NCI-H446 (cell line): ENCODE results near the gene NOTCH1.

Experiments
- DNase-seq, 2 experiments: peaks; one replicate each; lab custom pipeline; 2025; lab: John Stamatoyannopoulos, UW

The NOTCH1 gene

DNA sequence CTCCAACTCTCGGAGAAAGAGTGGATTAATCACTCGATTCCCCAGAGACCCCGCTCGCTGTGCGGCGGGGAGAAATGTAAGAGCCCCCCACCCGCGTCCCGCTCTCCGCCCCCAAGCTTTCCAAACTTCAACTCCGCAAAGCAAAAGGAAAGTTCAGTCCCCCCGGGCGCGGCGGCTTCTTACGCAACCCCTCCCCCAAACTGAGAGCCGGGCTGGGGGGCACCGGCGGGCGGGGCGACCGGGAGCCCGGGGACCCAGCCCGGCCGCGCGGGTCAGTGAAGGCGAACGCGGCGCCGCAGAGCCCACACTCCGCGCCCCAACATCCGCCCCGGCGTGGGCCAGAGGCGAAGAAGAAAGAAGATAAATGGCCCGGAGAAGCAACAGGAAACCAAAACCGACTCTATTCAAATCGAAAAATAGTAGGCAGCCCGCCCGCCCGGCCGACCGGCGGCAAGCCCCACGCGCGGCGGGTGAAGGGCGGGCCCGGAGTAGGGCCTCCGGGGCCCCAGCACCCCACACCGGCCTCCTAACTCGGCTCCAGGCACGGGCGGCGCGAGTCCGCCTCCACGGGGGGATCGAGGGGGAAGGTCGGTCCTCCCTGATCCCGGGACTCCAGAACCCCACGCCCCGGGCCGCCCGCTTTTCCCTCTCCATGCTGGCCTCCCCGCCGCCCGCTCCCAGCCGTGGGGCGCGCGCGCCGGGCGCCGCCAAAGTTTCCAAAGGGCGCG is 720 bp downstream of the NOTCH1 start:
- DNase-seq = no peak

DNA sequence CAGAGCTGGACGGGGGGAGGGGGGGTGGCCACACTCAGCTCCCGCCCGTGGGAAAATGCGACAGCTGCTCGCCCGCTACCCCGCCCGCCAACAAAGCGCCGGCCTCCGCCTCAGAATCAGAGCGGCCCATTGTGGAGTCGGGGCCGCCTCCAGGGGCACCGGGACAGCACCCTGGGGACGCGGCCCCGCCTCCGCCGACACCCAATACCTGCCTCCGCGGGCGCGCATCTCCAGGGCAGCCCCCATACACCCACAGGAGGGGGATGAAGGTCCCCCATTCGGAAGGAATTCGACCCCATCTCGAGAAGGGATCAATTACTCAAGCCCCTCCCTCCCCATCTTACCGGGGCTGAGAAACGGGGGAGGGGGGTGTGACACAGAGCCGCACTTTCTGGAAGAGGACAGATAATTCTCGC is 1.3 kb downstream of the NOTCH1 start:
- no peak for DNase-seq

DNA sequence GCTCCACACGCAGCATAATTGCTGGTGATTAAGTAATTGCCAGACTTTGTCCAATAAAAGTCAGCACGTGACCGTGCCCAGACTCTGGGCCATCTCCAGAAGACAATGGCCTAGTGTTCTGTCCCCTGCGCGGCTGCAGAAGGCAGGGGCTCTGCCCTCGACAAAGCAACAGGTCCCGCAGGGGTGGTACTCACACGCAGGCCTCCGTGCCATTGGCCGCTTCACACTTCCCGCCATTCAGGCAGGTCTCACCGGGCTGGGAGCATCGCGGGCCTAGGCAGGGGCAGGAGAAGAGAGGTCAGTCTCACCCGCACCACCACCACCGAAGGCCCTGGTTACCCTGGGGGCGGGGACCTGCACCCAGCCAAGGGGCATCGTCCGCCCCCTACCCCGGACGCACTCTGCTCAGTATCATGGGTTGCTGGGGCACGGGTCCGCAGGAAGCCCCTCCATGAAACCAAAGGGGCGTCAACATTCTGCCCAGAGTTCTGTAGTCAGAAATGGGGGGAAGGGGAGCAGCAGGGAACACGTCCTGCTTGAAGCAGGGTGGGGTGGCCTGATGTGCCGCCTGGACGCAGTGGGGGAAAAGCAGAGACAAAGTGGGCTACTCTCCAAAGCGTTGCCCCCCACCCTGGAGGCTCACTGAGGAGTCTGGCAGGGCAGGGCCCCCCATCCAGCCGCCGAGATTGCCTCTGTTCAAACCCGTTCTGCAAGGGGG is 1.9 kb downstream of the NOTCH1 start:
- DNase-seq = no peak

DNA sequence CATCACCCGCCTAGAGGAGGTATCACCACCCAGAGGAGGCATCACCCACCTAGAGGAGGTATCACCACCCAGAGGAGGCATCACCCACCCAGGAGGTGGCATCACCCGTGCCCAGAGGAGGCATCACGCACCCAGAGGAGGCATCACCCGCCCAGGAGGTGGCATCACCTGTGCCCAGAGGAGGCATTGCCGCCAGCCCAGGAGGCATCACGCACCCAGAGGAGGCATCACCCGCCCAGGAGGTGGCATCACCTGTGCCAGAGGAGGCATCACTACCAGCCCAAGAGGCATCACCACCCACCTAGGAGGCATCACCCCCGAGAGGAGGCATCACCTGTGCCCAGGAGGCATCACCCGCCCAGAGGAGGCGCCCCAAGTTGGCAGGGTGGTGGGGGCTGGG is 2.6 kb downstream of the NOTCH1 start:
- DNase-seq = no peak

DNA sequence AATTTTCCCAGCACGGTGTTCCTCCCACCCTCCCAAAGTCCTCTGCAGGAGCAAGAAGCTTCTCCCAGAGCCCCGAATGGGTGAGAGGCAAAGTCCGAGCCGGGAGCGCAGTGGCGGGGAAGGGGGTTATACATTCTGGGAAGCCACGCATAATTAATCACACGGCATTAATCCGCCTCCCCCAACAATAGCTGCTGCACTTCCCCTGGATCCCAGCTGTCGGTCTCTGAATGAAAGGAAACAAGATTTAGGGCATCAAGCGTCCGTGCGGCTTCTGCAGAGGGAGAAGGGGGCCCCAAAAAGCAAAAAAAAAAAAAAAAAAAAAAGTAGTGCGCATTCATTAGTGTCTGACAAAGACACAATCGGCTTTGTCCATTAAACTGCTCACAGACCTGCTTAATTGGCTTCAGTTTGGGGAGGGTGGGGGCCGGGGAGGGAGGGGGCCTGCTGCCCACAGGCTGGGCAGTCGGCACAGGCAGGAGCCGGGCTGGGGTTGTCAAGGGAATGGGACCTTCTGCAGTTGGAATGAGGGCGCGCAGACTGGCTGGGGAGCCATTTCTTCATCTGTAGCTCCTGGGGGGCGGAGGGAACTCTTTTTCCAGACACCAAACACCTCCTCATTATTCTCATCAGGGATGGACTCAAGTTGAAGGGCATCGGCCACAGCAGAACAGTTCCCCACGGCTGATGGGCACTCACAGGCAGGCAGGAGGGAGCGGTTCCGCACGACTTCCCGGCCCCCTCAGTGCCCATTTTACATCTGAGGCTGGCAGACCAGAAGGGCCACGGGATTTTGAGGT is 3.4 kb downstream of the NOTCH1 start:
- no peak for DNase-seq

DNA sequence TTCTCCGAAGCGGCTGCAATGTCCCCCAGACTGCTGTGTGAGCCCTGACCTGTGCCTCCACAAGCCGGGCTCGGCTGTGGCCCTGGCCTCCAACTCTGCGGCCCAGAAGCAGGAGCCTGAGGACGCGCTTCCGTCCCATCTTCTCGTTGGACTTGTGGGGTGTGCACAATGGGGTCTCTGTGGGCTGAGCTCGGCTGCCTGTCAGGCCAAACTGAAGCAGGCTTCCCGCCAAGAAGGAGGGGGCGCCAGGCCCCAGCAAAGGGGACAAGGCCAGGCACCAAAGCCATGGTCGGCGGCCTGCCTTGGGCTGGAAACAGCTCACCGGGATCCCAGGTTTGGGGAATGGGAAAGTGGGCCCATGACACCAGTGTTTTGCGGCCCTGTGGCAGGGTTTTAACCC is 4.1 kb downstream of the NOTCH1 start:
- no peak for DNase-seq

DNA sequence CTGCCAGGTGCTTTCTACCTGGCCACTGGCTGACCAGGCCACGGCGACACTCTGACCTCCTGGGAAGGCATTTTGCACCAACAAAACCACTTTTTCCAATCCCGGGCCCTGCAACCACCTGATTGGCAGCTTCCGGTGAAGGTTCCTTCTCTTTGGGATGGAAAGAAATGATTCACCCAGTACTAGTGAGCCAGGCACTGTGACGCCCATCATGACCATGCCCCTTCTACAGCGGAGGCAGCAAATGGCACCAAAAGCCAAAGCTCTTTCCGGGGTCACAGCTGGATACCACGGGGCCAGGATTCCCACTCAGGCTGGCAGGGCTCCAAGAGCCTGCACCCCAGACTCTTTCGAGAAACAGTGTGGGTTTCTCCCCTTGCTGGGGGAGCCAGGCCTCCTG is 4.7 kb downstream of the NOTCH1 start:
- DNase-seq = no peak

DNA sequence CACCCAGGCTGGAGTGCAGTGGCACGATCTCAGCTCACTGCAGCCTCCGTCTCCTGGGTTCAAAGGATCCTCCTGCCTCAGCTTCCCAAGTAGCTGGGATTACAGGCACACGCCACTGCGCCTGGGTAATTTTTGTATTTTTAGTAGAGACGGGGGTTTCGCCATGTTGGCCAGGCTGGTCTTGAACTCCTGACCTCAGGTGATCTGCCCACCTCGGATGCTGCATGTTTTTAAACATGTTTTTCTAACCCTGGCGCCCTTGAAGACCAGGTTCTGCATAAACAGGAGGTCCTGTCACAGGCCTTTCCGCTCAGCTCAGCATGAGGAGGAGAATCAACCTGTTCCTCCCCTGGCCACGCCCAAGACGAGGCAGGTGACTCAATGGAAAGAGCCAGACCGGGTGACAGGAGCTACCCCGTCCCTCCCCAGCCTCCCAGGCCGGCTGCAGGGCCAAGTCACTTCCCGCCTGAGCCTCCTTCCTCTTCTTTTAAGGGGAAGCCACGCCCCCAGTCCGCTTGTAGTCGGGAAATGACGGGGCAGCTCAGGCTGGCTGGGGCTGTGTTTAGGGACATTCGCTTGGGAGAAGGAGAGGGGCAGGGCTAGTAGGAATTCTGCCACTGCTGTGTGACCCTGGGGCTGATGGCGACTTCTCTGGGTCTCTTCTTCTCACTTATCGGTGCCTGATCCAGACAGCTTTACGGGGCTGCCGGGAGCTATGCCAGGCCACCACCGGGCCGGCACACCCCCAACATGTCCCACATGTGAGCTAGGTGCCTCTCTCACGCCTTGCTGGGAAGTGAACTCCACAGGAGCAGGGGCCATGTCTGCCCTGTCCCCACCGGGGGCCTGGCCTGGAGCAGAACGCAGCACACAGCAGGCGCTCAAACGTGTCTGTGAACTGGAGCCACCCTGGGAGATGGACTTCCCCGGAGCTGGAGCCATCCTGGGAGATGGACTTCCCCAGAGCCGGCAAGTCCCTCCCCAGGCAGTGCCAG is 6.1 kb downstream of the NOTCH1 start:
- DNase-seq = no peak

DNA sequence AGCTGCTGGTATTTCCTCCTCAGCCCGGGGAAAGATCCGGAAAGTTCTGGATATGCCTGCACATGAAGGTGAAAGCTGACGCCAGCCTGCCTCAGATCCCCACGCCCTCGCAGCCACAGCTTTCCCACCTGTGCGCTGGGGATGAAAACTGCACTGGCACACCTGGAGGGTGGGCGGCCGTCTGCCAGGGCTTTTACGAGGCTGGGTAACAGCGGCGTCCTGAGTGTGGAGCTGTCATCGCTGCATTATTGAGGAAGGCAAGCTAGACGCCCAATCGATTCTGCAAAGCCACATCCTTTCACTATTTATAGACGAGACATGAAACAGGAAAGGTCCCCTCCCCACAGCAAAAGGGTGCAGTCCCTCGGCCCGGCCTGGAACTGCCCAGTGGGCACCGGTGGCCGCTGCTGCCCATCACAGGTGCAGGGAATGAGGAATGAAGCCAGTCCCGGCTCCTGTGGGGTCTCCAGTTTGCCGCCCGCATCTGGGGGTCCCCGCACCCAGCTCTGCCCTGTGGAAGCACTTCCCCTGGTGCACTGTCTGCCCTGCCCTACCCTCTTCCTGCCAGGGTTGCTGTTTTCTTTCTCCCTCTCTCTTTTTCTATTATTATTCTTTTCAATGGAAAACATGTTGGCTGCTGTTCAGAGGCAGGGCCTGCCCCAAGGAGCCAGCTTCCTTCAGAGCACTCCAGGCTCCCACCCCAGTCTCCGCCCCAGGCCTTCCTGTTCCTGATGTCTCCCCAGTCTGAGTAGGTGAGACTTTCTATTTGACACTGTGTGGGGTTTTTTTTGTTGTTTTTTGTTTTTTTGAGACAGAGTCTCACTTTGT is 7.0 kb downstream of the NOTCH1 start:
- no peak for DNase-seq

DNA sequence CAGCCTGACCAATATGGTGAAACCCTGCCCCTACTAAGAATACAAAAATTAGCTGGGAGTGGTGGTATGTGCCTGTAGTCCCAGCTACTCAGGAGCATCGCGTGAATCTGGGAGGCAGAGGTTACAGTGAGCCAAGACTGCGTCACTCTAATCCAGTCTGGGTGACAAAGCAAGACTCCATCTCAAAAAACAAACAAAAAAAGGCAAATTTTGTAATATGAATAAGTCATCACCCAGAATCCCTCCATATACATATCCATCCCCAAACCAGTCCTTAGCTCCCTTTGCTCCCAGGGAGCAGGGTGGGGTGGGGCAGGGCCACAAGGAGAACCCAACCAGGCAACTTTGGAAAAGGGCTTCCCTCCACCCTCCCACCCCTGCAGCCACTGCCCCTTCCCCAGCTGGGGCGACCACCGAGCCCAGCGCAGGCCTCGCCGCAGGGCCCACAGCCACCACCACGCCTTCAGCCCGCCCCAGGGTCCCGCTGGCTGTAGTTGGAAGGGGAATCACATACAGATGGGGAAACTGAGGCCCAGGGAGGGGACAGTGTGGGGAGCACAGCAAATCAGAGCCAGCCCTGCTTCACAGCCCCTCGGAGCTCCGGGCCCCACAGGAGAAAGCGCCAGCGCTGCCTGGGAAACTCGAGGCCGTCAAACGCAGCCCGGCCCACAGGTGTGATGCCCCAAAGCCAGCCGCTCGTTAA is 7.8 kb downstream of the NOTCH1 start:
- DNase-seq = no peak

DNA sequence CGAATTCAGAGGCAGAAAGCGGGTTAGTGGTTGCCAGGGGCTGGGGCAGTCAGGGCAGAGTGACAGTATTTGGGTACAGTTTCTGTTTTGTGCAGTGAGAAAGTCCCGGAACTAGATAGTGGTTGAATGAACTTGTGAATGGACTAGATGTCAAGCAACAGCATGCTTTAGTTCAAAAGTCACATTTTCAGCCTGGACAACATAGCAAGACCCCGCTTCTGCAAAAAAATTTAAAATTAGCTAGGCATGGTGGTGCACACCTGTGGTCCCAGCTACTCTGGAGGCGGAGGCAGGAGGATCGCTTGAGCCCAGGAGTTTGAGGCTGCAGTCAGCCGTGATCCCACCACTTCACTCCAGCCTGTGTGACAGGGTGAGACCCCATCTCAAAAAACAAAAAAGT is 8.4 kb downstream of the NOTCH1 start:
- no peak for DNase-seq

DNA sequence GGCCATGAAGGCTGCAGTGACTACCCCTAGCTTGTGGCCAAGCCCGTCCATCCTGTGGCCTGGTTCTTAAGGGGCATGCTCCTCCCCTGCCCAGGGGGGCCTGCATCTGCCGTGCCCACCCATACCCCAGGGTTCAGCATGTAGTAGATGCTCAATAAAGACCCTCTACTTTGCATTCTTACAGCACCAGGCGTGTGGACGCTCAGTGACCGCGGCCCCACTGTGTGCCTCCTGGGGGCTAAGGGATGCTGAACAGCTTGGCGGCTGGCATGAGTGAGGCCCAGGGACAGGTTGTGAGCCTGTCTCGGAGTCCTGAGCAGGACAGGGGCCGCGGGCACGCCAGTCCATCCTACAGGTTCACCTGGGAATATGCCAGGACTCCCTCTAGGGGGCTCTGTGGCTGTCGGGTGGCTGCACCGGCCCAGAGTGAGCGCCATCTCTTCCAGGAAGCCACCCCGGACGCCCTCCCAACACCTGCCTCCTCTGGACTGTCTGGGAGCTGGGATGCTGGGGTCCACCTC is 9.1 kb downstream of the NOTCH1 start:
- no peak for DNase-seq

DNA sequence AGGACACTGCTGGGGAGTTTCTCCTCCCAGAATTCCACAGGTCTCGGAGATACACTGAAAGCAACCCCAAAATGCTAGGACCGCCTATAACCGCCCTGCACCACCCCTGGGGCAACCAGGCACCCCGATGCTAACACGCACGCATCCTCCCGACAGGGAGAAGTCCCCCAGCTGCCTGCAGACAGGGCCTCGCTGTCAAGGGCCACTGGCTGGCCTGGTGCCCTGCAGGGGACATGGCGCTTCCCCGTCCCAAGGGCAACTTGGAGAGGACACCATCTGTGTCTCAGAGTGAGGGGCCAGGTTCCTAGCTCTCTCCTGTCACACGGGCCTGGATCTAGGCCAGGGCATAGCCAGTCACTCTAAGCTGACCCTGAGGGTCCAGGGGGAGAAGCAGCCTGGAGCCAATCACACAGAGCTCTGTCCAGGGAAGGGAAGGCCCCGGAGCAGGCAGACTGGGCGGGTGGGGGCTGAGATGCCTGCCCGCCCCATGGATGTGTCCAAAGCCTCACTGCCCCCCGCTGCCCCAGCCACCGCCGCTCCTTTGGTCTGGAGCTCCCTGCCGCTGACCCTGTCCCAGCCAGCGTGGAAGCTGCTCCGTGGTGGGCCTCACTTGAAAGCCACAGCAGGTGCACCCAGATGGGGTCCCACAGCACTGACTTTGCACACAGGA is 9.7 kb downstream of the NOTCH1 start:
- no peak for DNase-seq

DNA sequence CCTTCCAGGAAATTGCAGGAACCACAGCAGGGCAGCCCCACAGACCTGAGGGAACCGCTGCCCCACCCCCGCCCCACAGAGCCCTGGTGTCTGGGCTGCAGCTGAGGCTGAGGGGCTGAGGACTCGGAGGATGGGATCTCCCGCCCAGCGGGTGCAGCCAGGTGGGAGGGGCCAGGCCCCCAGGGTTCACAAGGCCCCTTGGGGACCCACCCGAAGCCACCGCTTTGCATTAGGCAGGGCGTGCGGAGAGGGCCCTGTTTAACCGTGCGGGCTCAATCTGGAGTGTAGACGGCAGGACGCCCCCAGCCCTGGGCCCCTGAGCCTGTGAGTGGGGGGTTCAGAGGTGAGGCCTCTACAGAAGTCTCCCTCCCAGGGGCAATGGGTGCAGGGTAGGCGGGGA is 10.8 kb downstream of the NOTCH1 start:
- no peak for DNase-seq

DNA sequence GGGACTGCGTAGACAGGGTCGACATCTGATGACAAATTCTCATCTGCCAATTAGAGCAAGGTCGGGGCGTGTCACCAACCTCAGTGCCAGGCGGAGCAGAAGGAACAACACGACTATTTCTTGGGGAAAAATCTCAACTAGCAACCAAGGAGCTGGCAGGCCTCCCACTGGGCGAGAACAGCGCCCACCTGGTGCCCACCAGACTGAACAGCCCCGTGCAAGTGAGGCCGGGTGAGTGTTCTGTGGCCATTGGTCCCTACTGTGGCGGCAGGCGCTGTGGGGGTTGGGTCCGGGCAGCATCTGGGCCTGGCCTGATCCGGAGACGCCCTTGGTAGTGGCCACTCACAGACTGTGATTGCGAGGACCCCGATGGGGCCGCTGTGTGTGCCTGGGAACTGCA is 11.5 kb downstream of the NOTCH1 start:
- DNase-seq = no peak

DNA sequence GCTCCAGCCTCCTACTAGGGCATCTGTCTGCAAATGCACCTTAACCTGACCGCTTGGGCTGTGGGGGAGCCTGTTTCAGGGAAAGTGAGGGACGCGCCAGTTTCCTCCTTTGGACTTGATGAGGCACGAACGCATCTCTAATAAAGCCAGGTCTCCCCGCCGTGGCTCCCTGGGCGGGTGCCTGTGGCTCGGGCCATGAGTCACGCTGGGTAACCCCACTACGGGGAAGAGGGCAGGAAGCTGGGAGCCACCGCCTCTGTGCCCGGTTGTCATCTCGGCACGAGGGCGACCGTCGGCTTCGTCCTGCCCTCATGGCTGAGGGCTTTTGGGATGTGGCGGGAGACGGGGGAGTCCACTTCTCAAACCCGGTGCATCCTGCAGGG is 12.1 kb downstream of the NOTCH1 start:
- DNase-seq = no peak

DNA sequence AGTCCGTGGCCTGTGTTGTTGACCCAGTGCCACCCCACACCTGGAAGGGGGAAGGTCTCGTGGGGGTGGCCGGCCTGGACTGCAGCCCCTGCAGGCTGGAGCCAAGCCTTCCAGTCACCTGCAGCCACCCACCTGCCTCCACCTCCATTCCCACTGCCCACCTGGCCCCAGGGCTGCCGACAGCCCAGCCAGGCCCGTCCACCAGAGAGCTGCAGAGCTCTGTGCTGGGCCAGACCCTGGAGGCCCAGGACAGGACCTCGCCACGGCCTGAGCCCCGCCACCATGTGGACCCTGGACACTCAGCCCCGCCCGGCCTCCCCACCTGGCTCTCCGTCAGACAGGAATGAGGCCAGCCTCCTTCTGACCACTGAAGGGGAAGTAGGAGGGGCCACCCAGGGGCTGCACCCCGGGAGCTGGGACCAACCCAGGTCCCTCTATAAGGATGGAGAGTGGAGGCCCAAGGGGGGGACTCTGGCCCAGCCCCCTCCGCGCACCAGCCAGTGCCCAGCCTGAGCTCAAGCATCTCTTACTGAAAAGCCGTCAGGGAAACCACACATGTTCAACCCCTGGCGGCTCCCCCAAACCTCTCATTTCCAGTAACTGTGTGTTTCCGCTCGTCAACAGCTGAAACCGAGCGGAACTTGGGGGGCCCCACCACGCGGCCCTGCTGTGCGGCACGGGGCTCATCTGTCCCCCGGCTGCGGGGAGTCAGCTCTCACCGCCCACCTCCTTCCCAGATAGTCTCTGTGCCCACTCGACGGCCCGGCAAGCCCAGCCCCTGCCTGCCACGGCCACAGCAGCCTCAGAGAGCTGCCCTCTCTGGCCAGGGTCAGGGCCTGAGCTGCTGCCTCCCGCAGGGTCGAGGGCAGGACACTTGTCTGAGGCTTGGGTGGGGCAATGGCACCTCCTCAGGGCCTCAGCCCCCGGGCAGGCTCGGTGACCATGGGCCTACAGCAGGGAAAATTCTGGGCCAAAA is 12.8 kb downstream of the NOTCH1 start:
- DNase-seq = no peak
